Sigmoid colon (tissue), 4 donors: ENCODE results near the gene CRTAC1.

Experiments used
- CTCF ChIP-seq, 4 experiments: fragments of 450-650 bp in 3 of 4; fragments of 200-600 bp in 1 of 4; IDR thresholded peaks; one replicate each; pipeline ENCODE4 v1.5.1; 2016 to 2019; ENCODE audit warnings: antibody characterized with exemption in 4 of 4, mild to moderate bottlenecking in 3 of 4, moderate library complexity in 2 of 4
- EP300 ChIP-seq, 4 donors: sonication (generic); formaldehyde crosslinking; IDR thresholded peaks; one replicate each; pipeline ENCODE4 v1.6.1; 2017; ENCODE audit warnings: antibody characterized with exemption in 4 of 4
- POLR2A ChIP-seq, 2 donors: fragments of 450-650 bp; IDR thresholded peaks; one replicate each; pipeline ENCODE4 v1.6.1; 2016; ENCODE audit warnings: antibody characterized with exemption in 2 of 2, mild to moderate bottlenecking in 2 of 2, moderate library complexity in 2 of 2
- POLR2AphosphoS5 ChIP-seq, 4 donors: sonication (generic); formaldehyde crosslinking; IDR thresholded peaks; one replicate each; pipeline ENCODE4 v1.6.1; 2017; ENCODE audit warnings: antibody characterized with exemption in 4 of 4

- no peak for TF ChIP-seq CTCF (IDR thresholded peaks at IDR 0.05)
- TF ChIP-seq POLR2A (IDR thresholded peaks at IDR 0.05): no peak
- no peak for TF ChIP-seq POLR2AphosphoS5 (IDR thresholded peaks at IDR 0.05)
- no peak for TF ChIP-seq EP300 (IDR thresholded peaks at IDR 0.05)
Observed at GRCh38 chr10:97898429-97898828, 132.0 kb downstream of the CRTAC1 start.
